HCT116 (cell line): ENCODE data around the gene PRKCA. TPM values are rescaled to one million over a fixed set of nuclear protein-coding genes. Genes with fewer than 3 reads are reported as not detected.

ENCODE experiments used
- ATAC-seq: fragments of 200-7000 bp; cut with Tn5 transposase; 2 replicates; pipeline ENCODE4 v1.9.1; 2020; ENCODE audit warnings: mild to moderate bottlenecking, moderate library complexity
- BruUV-seq: library from RNA; stranded (reverse); fragments of 400-500 nt; replicated peaks from 2 replicates; lab custom pipeline; 2021; lab: Mats Ljungman, UMichigan
- CTCF ChIA-PET: fragments of 300-600 bp; sonication (Branson Sonifier 250); formaldehyde crosslinking; loops from one replicate; lab custom pipeline; 2021; ENCODE audit warnings: antibody characterized with exemption; lab: Charles Lee
- POLR2A ChIA-PET: fragments of 300-600, 350-600 bp; sonication (Branson Sonifier 250); formaldehyde crosslinking; loops from one replicate; lab custom pipeline; 2021; ENCODE audit warnings: antibody characterized with exemption; lab: Charles Lee
- RAD21 ChIA-PET, 2 experiments: fragments of 300-600 bp; sonication (Branson Sonifier 250); formaldehyde crosslinking; loops; one replicate each; lab custom pipeline; 2023; ENCODE audit warnings: low total read pairs in 2 of 2; ENCODE audit not compliant: uncharacterized antibody in 2 of 2, unreplicated experiment in 2 of 2, low non-redundant PET in 1 of 2; lab: Charles Lee
- DNase-seq: peaks from one replicate; pipeline ENCODE4 v3.0.0-alpha.2; 2010; ENCODE audit warnings: low read depth, low spot score
- H2AFZ ChIP-seq: fragments of 200-600 bp; shearing (Covaris generic), sonication (generic); 2 replicates; pipeline ENCODE4 v1.6.1; 2017; ENCODE audit warnings: low read depth, mixed run types, mixed read lengths, antibody characterized with exemption, low read length; ENCODE audit not compliant: poor library complexity, severe bottlenecking
- H3K27ac ChIP-seq: 2 replicates; pipeline ENCODE4 v1.5.1; 2012; ENCODE audit warnings: low read depth, low read length
- H3K27me3 ChIP-seq: fragments of 200-600 bp; sonication (generic); 2 replicates; pipeline ENCODE4 v1.6.1; 2016; ENCODE audit warnings: mixed run types, low read length, mixed read lengths; ENCODE audit not compliant: insufficient read depth
- H3K36me3 ChIP-seq, 2 experiments: fragments of 200-500 bp in 1 of 2; fragments of 200-600 bp in 1 of 2; sonication (Bioruptor generic) in 1 of 2; sonication (generic) in 1 of 2; 2 replicates each; pipeline versions ENCODE4 v1.5.1 to v1.6.1; 2014 to 2016; ENCODE audit warnings: low read length in 2 of 2, inconsistent platforms in 1 of 2, mixed read lengths in 1 of 2, mixed run types in 1 of 2; ENCODE audit not compliant: insufficient read depth in 2 of 2, control insufficient read depth in 1 of 2
- H3K4me1 ChIP-seq, 2 experiments: fragments of 200-600 bp in 1 of 2; sonication (generic) in 1 of 2; 2 replicates each; pipeline versions ENCODE4 v1.5.1 to v1.6.1; 2012 to 2017; ENCODE audit warnings: low read length in 2 of 2, inconsistent platforms in 1 of 2, mild to moderate bottlenecking in 1 of 2, mixed read lengths in 1 of 2, mixed run types in 1 of 2, moderate library complexity in 1 of 2; ENCODE audit not compliant: insufficient read depth in 2 of 2, control insufficient read depth in 1 of 2
- H3K4me2 ChIP-seq: fragments of 200-600 bp; sonication (generic); 2 replicates; pipeline ENCODE4 v1.6.1; 2017; ENCODE audit warnings: mixed run types, low read length, mixed read lengths
- H3K4me3 ChIP-seq, 2 experiments: fragments of 200-600 bp in 1 of 2; sonication (generic) in 1 of 2; replicated peaks in 1 of 2; 2 replicates each; pipeline ENCODE4 v1.5.1; 2011 to 2016; ENCODE audit warnings: low read length in 2 of 2, control low read depth in 1 of 2, low read depth in 1 of 2, mild to moderate bottlenecking in 1 of 2, mixed read lengths in 1 of 2, mixed run types in 1 of 2
- H3K79me2 ChIP-seq: fragments of 200-600 bp; sonication (generic); 2 replicates; pipeline ENCODE4 v1.6.1; 2017; ENCODE audit warnings: mild to moderate bottlenecking, mixed run types, low read length, moderate library complexity, mixed read lengths; ENCODE audit not compliant: insufficient read depth
- H3K9ac ChIP-seq: fragments of 200-600 bp; sonication (generic); 2 replicates; pipeline ENCODE4 v1.6.1; 2016; ENCODE audit warnings: low read length, mixed read lengths
- H3K9me2 ChIP-seq: fragments of 200-600 bp; sonication (generic), shearing (Covaris generic); 2 replicates; pipeline ENCODE4 v1.6.1; 2017; ENCODE audit warnings: mixed run types, mild to moderate bottlenecking, moderate library complexity; ENCODE audit not compliant: insufficient read depth
- H3K9me3 ChIP-seq, 2 experiments: fragments of 200-500 bp in 1 of 2; fragments of 200-600 bp in 1 of 2; sonication (Bioruptor generic) in 1 of 2; sonication (generic) in 1 of 2; 2 replicates each; pipeline ENCODE4 v1.6.1; 2014 to 2017; ENCODE audit warnings: low read length in 2 of 2, mixed read lengths in 2 of 2, inconsistent platforms in 1 of 2, low read depth in 1 of 2, mild to moderate bottlenecking in 1 of 2, mixed run types in 1 of 2, moderate library complexity in 1 of 2; ENCODE audit not compliant: control insufficient read depth in 1 of 2, insufficient read depth in 1 of 2
- H4K20me1 ChIP-seq: fragments of 200-600 bp; sonication (generic), shearing (Covaris generic); 2 replicates; pipeline ENCODE4 v1.6.1; 2017; ENCODE audit warnings: mixed run types, mild to moderate bottlenecking, moderate library complexity; ENCODE audit not compliant: insufficient read depth
- CBX3 ChIP-seq: IDR thresholded peaks from 2 replicates; pipeline ENCODE4 v1.6.1; 2012; ENCODE audit warnings: low read depth
- CEBPB ChIP-seq: IDR thresholded peaks from 2 replicates; pipeline ENCODE4 v1.6.1; 2012; ENCODE audit warnings: low read depth
- EZH2 ChIP-seq: fragments of 200-600 bp; sonication (generic); IDR thresholded peaks from 2 replicates; pipeline ENCODE4 v1.6.1; 2017; ENCODE audit warnings: antibody characterized with exemption, mixed run types
- SP1 ChIP-seq: IDR thresholded peaks from 2 replicates; pipeline ENCODE4 v1.6.1; 2012; ENCODE audit warnings: low read depth
- TCF7L2 ChIP-seq: IDR thresholded peaks from 2 replicates; pipeline ENCODE4 v1.7.0; 2011; ENCODE audit warnings: borderline replicate concordance, inconsistent platforms; ENCODE audit not compliant: insufficient read depth, insufficient read length; ENCODE audit errors: extremely low read depth
- YY1 ChIP-seq: IDR thresholded peaks from 2 replicates; pipeline ENCODE4 v1.6.1; 2011; ENCODE audit warnings: low read length, low read depth, moderate library complexity, mild to moderate bottlenecking; ENCODE audit not compliant: insufficient replicate concordance; ENCODE audit errors: extremely low read depth
- ZFX ChIP-seq: fragments of 450-650 bp; IDR thresholded peaks from 2 replicates; pipeline ENCODE4 v1.6.1; 2017
- ZNF274 ChIP-seq: fragments of 200-500 bp; sonication (Bioruptor generic); IDR thresholded peaks from 2 replicates; pipeline ENCODE4 v1.6.1; 2014; ENCODE audit warnings: mild to moderate bottlenecking, low read depth, low read length, inconsistent platforms
- intact Hi-C: fragments of 100-400 bp; cut with micrococcal nuclease; formaldehyde crosslinking; loops from 2 replicates; pipeline ENCODE4 v1.10.0; 2022
- total RNA-seq: library from RNA; stranded (reverse); gene quantifications from one replicate; pipeline ENCODE4 v1.2.1, GENCODE V29; 2021; ENCODE audit not compliant: unreplicated experiment
- TF ChIP-seq, protein P1 (sequence below): IDR thresholded peaks from 2 replicates; pipeline ENCODE4 v1.6.1; 2012
- TF ChIP-seq, protein P2 (sequence below): IDR thresholded peaks from 2 replicates; pipeline ENCODE4 v1.6.1; 2011; ENCODE audit warnings: mild to moderate bottlenecking, low read length, moderate library complexity; ENCODE audit not compliant: insufficient replicate concordance; ENCODE audit errors: extremely low read depth

The PRKCA gene
- total RNA-seq, 1 experiment from 2014 or later, result 18.8 TPM

DNA sequence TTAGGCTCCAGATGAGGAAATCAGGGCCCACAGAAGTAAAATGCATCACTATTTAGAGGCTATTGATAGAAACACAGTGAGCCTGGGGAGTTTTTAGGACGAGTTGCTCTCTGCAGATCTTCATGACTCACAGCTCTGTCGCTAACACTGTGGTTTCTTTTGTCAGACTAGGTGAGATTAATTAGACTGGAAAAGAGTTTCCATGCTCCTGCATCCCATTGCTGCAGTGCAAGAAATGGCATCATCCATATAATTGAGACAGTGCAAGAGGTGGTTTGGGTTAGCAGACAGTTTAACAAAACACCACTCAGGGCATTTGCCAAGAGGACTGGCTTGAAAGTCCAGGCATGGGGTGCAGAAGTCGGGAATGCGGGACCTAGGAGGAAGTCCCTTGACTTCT lies 333.7 kb downstream of the PRKCA start:
- ChIA-PET POLR2A (no interaction called here), RAD21 (no interaction called here), CTCF (no interaction called here)
- Histone ChIP-seq H3K9ac (no peak overlapping the region), H3K4me2 (no peak overlapping the region), H3K9me3 (no peaks in the 10 kb centered on the region), H3K27me3 (no peaks in the 10 kb centered on the region), H3K36me3 (no peaks in the 10 kb centered on the region), H3K79me2 (no peaks in the 10 kb centered on the region), H3K4me1 (peaks cover 0 to 6% of the 10 kb centered on the region in 2 experiments; a peak in 1 of 4 replicates), H3K4me3 (no peak overlapping the region), H2AFZ (no peak overlapping the region), H4K20me1 (no peaks in the 10 kb centered on the region), H3K27ac (no peak overlapping the region), H3K9me2 (no peaks in the 10 kb centered on the region)
- no TSS peak for BruUV-seq
- DNase-seq (no peak), ATAC-seq (no peak)
- TF ChIP-seq EZH2 (no peak), ZNF274 (no peak), ZFX (no peak), CBX3 (no peak), TCF7L2 (no peak), SP1 (no peak), YY1 (no peak)
- TF ChIP-seq, protein P1, sequence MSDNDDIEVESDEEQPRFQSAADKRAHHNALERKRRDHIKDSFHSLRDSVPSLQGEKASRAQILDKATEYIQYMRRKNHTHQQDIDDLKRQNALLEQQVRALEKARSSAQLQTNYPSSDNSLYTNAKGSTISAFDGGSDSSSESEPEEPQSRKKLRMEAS, result no peak
- intact Hi-C loops, result no loop called here

DNA sequence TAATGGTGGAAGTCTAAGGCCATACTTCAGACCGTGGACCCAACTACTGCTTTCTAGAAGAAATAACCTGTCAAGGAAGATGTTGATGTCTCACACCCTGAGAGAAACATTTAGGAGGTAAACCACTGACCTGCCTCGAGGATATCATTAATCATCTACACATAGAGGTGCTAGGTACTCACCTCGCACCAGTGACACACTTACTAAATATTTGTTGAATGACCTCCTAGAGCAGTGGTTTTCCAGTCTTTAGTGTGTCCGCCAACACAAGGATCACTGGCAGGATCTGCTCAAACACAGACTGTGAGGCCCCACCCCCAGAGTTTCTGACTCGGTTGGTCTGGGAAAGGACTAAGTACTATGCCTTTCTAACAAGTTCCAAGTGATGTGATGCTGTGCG lies 335.1 kb downstream of the PRKCA start:
- Histone ChIP-seq H3K79me2 (no peaks in the 10 kb centered on the region), H3K9me3 (no peaks in the 10 kb centered on the region), H3K9ac (no peak overlapping the region), H2AFZ (no peak overlapping the region), H4K20me1 (no peaks in the 10 kb centered on the region), H3K4me2 (0 out of 2 replicates have a peak overlapping the region, but pooled peaks have one; percentile 12), H3K27me3 (no peaks in the 10 kb centered on the region), H3K27ac (no peak overlapping the region), H3K9me2 (no peaks in the 10 kb centered on the region), H3K36me3 (no peaks in the 10 kb centered on the region), H3K4me3 (no peak overlapping the region), H3K4me1 (peaks cover 0 to 6% of the 10 kb centered on the region in 2 experiments; a peak in 1 of 4 replicates)
- TF ChIP-seq CEBPB (no peak), SP1 (no peak), ZNF274 (no peak)
- TF ChIP-seq, protein P1, result no peak
- TF ChIP-seq, protein P2, sequence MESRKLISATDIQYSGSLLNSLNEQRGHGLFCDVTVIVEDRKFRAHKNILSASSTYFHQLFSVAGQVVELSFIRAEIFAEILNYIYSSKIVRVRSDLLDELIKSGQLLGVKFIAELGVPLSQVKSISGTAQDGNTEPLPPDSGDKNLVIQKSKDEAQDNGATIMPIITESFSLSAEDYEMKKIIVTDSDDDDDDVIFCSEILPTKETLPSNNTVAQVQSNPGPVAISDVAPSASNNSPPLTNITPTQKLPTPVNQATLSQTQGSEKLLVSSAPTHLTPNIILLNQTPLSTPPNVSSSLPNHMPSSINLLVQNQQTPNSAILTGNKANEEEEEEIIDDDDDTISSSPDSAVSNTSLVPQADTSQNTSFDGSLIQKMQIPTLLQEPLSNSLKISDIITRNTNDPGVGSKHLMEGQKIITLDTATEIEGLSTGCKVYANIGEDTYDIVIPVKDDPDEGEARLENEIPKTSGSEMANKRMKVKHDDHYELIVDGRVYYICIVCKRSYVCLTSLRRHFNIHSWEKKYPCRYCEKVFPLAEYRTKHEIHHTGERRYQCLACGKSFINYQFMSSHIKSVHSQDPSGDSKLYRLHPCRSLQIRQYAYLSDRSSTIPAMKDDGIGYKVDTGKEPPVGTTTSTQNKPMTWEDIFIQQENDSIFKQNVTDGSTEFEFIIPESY, result no peak
- BruUV-seq, result no TSS peak
- ATAC-seq, result no peak
- intact Hi-C loops, result no loop called here
- ChIA-PET POLR2A (no interaction called here), CTCF (no interaction called here), RAD21 (no interaction called here)
- DNase-seq, result no peak
